Ishikawa (cell line): Measurements from ENCODE around the gene ATF7.

Experiments used
- CEBPB ChIP-seq: IDR thresholded peaks from 2 replicates; pipeline ENCODE4 v1.6.1; 2012
- EGR1 ChIP-seq: IDR thresholded peaks from 2 replicates; pipeline ENCODE4 v1.6.1; 2012
- EP300 ChIP-seq: IDR thresholded peaks from 2 replicates; pipeline ENCODE4 v1.6.1; 2012; ENCODE audit warnings: borderline replicate concordance
- FOXM1 ChIP-seq: IDR thresholded peaks from 2 replicates; pipeline ENCODE4 v1.6.1; 2012; ENCODE audit warnings: low read depth, borderline replicate concordance
- RAD21 ChIP-seq: IDR thresholded peaks from 2 replicates; pipeline ENCODE4 v1.6.1; 2012; ENCODE audit warnings: low read depth
- REST ChIP-seq: IDR thresholded peaks from 2 replicates; pipeline ENCODE4 v1.6.1; 2012; ENCODE audit warnings: low read depth, mild to moderate bottlenecking
- YY1 ChIP-seq: IDR thresholded peaks from 2 replicates; pipeline ENCODE4 v1.6.1; 2012; ENCODE audit warnings: low read depth
- ZBTB7A ChIP-seq: IDR thresholded peaks from 2 replicates; pipeline ENCODE4 v1.6.1; 2012; ENCODE audit warnings: low read depth

GRCh38 chr12:53631721-53632120 lies 5.5 kb upstream of the ATF7 start:
- TF ChIP-seq CEBPB (no peak), YY1 (no peak), RAD21 (no peak), ZBTB7A (no peak), EGR1 (no peak), FOXM1 (no peak), EP300 (no peak), REST (no peak)
